Measurements from ENCODE around the gene KCNK1. TPM values are rescaled to one million over a fixed set of nuclear protein-coding genes. Genes with fewer than 3 reads are reported as not detected.
"Not testable (repeated sequence)": the region's sequence is repeated elsewhere in the genome, so short reads cannot be mapped to it uniquely, and the experiment has no call there.

Gene KCNK1
- total RNA-seq, 1 experiment from 2014 or later: not detected

DNA sequence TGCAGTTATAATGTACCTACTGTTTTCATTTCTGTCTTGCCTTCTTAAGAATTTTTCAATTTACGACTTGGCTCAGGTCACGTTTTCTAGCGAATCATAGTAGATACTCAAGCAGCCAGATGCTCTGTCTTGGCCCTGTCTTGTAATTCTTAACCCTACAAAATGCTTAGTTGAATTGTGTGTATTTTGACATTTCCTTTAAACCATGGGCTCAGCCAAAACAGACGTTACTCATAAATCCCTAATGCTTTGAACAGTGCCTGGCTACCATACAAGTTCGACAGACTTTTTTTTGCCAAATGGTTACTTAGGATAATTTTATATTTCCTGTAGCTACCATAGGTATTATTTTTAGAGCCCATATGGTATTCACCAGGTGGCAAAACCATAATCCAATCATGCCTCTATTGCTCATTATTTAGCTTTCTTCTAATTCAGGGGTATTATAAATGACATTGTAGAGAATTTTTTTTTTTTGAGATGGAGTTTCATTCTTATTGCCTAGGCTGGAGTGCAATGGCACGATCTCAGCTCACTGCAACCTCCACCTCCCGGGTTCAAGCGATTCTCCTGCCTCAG, 54.3 kb downstream of the KCNK1 start:
- ChIA-PET CTCF (no interaction called here), POLR2A (no interaction called here)
- H3K9me3 ChIP-seq: no peaks in the 10 kb centered on the region
- Mint-ChIP-seq H3K27ac (ENCODE audit: unreplicated experiment) (no peak overlapping the region), H3K9me3 (ENCODE audit: unreplicated experiment) (no peaks in the 10 kb centered on the region), H3K4me3 (ENCODE audit: unreplicated experiment) (no peak overlapping the region), H3K36me3 (ENCODE audit: insufficient read depth, unreplicated experiment) (no peaks in the 10 kb centered on the region), H3K4me1 (ENCODE audit: low read depth, unreplicated experiment) (no peaks in the 10 kb centered on the region), H3K27me3 (ENCODE audit: insufficient read depth, unreplicated experiment) (no peaks in the 10 kb centered on the region)
- no peaks in the 10 kb centered on the region for H3K4me1 ChIP-seq
- H3K27me3 ChIP-seq (replicated peaks; ENCODE audit: control insufficient read depth, insufficient read depth, low read length): no peaks in the 10 kb centered on the region
- no TSS peak for BruUV-seq (replicated peaks)
- H3K4me3 ChIP-seq (ENCODE audit: low read depth, low read length): no peak overlapping the region
- intact Hi-C loops (cut with micrococcal nuclease; ENCODE audit: unreplicated experiment): no loop called here
- no peak for TF ChIP-seq CTCF (IDR thresholded peaks at IDR 0.05; ENCODE audit: insufficient read depth in 1 of 2, low read depth in 1 of 2, low read length in 1 of 2, severe bottlenecking in 1 of 2, unreplicated experiment in 1 of 2)
- no peak for DNase-seq
- no peaks in the 10 kb centered on the region for H3K36me3 ChIP-seq (ENCODE audit: control insufficient read depth, insufficient read depth, low read length)

- intact Hi-C loops (cut with micrococcal nuclease; ENCODE audit: unreplicated experiment): no loop called here
- Histone ChIP-seq H3K4me1 (no peaks in the 10 kb centered on the region), H3K9me3 (no peaks in the 10 kb centered on the region), H3K27me3 (replicated peaks; ENCODE audit: control insufficient read depth, insufficient read depth, low read length) (no peaks in the 10 kb centered on the region), H3K4me3 (ENCODE audit: low read depth, low read length) (no peak overlapping the region), H3K36me3 (ENCODE audit: control insufficient read depth, insufficient read depth, low read length) (no peaks in the 10 kb centered on the region)
- no peaks in the 10 kb centered on the region for H3K27me3 Mint-ChIP-seq (ENCODE audit: insufficient read depth, unreplicated experiment)
- H3K27ac Mint-ChIP-seq (ENCODE audit: unreplicated experiment): no peak overlapping the region
- no peak overlapping the region for H3K4me3 Mint-ChIP-seq (ENCODE audit: unreplicated experiment)
- ChIA-PET POLR2A (no interaction called here), CTCF (no interaction called here)
- H3K36me3 Mint-ChIP-seq (ENCODE audit: insufficient read depth, unreplicated experiment): no peaks in the 10 kb centered on the region
- DNase-seq: no peak
- no peaks in the 10 kb centered on the region for H3K4me1 Mint-ChIP-seq (ENCODE audit: low read depth, unreplicated experiment)
- no peak for TF ChIP-seq CTCF (IDR thresholded peaks at IDR 0.05; ENCODE audit: insufficient read depth in 1 of 2, low read depth in 1 of 2, low read length in 1 of 2, severe bottlenecking in 1 of 2, unreplicated experiment in 1 of 2)
- no TSS peak for BruUV-seq (replicated peaks)
- H3K9me3 Mint-ChIP-seq (ENCODE audit: unreplicated experiment): no peaks in the 10 kb centered on the region
These were observed 54.9 kb downstream of the KCNK1 start for GRCh38 chr1:233668725-233669294.

GRCh38 chr1:233670363-233670762, 56.5 kb downstream of the KCNK1 start:
- BruUV-seq (replicated peaks); CTCF ChIA-PET; POLR2A ChIA-PET: not testable (repeated sequence)

More at GRCh38 chr1:233670363-233670762, 56.5 kb downstream of the KCNK1 start:
- H3K36me3 Mint-ChIP-seq (ENCODE audit: insufficient read depth, unreplicated experiment); intact Hi-C loops (cut with micrococcal nuclease; ENCODE audit: unreplicated experiment); H3K4me1 Mint-ChIP-seq (ENCODE audit: low read depth, unreplicated experiment); H3K9me3 Mint-ChIP-seq (ENCODE audit: unreplicated experiment); H3K27ac Mint-ChIP-seq (ENCODE audit: unreplicated experiment); H3K4me3 Mint-ChIP-seq (ENCODE audit: unreplicated experiment); H3K27me3 ChIP-seq (replicated peaks; ENCODE audit: control insufficient read depth, insufficient read depth, low read length); H3K9me3 ChIP-seq; H3K4me1 ChIP-seq; DNase-seq; H3K27me3 Mint-ChIP-seq (ENCODE audit: insufficient read depth, unreplicated experiment); H3K4me3 ChIP-seq (ENCODE audit: low read depth, low read length); H3K36me3 ChIP-seq (ENCODE audit: control insufficient read depth, insufficient read depth, low read length): not testable (repeated sequence)
